HG02840 (cell line): ENCODE results near the gene BPIFB4.
"Not testable (repeated sequence)": the region's sequence is repeated elsewhere in the genome, so short reads cannot be mapped to it uniquely, and the experiment has no call there.

Source experiments
- ATAC-seq: cut with Tn5 transposase; IDR thresholded peaks from one replicate; pipeline ENCODE4 v1.9.1; 2021; ENCODE audit warnings: mild to moderate bottlenecking, moderate library complexity, moderate number of reproducible peaks; ENCODE audit not compliant: unreplicated experiment, low FRiP score

The BPIFB4 gene

GRCh38 chr20:33112547-33113386, 33.3 kb downstream of the BPIFB4 start:
- ATAC-seq = no peak

GRCh38 chr20:33113387-33113908, 34.0 kb downstream of the BPIFB4 start:
- ATAC-seq = no peak

GRCh38 chr20:33115501-33115900, 36.1 kb downstream of the BPIFB4 start:
- ATAC-seq = not testable (repeated sequence)

- no peak for ATAC-seq
Measured at GRCh38 chr20:33119725-33120720, 40.6 kb downstream of the BPIFB4 start.

GRCh38 chr20:33120934-33121333, 41.5 kb downstream of the BPIFB4 start:
- ATAC-seq = no peak

- ATAC-seq = not testable (repeated sequence)
Measured at GRCh38 chr20:33122297-33122696, 42.9 kb downstream of the BPIFB4 start.

- no peak for ATAC-seq
Measured at GRCh38 chr20:33124261-33124660, 44.8 kb downstream of the BPIFB4 start.

GRCh38 chr20:33124994-33125393, 45.6 kb downstream of the BPIFB4 start:
- no peak for ATAC-seq

GRCh38 chr20:33125983-33126382, 46.5 kb downstream of the BPIFB4 start:
- ATAC-seq = no peak

GRCh38 chr20:33127422-33128097, 48.1 kb downstream of the BPIFB4 start:
- ATAC-seq = no peak

GRCh38 chr20:33130568-33131061, 51.2 kb downstream of the BPIFB4 start:
- no peak for ATAC-seq

GRCh38 chr20:33131949-33132473, 52.6 kb downstream of the BPIFB4 start:
- no peak for ATAC-seq

GRCh38 chr20:33132513-33133372, 53.3 kb downstream of the BPIFB4 start:
- ATAC-seq = no peak

- no peak for ATAC-seq
Measured at GRCh38 chr20:33133373-33133941, 54.0 kb downstream of the BPIFB4 start.

GRCh38 chr20:33137195-33137594, 57.8 kb downstream of the BPIFB4 start:
- ATAC-seq = no peak

- ATAC-seq = no peak
Measured at GRCh38 chr20:33139467-33139866, 60.0 kb downstream of the BPIFB4 start.

- ATAC-seq = no peak
Measured at GRCh38 chr20:33145521-33145920, 66.1 kb downstream of the BPIFB4 start.

GRCh38 chr20:33147299-33147698, 67.9 kb downstream of the BPIFB4 start:
- ATAC-seq = no peak

- no peak for ATAC-seq
Measured at GRCh38 chr20:33148040-33148439, 68.6 kb downstream of the BPIFB4 start.
